IMR-90 (cell line): Measurements from ENCODE around the gene ABCA10. TPM values are rescaled to one million over a fixed set of nuclear protein-coding genes. Genes with fewer than 3 reads are reported as not detected.

Source experiments
- ATAC-seq: fragments of 200-7000 bp; cut with Tn5 transposase; 2 replicates; pipeline ENCODE4 v1.9.1; 2020; ENCODE audit warnings: low read depth, mild to moderate bottlenecking, moderate library complexity
- BruUV-seq: library from RNA; stranded (reverse); fragments of 400-500 nt; replicated peaks from 2 replicates; lab custom pipeline; 2021; lab: Mats Ljungman, UMichigan
- CTCF ChIA-PET: fragments of 300-600 bp; formaldehyde crosslinking; extraction: SDS; loops from one replicate; lab custom pipeline; 2021; ENCODE audit warnings: antibody characterized with exemption; lab: Yijun Ruan, JAX
- POLR2A ChIA-PET: fragments of 300-600 bp; sonication (Branson Sonifier 250); formaldehyde crosslinking; loops from one replicate; lab custom pipeline; 2022; ENCODE audit warnings: antibody characterized with exemption; ENCODE audit not compliant: unreplicated experiment; lab: Charles Lee
- DNase-seq: peaks from one replicate; pipeline ENCODE4 v3.0.0; 2013
- H2AFZ ChIP-seq: replicated peaks from 2 replicates; pipeline ENCODE3; 2013; ENCODE audit warnings: low read length, mild to moderate bottlenecking; ENCODE audit not compliant: poor library complexity
- H2AK5ac ChIP-seq: 2 replicates; pipeline ENCODE4 v1.6.1; 2013; ENCODE audit warnings: low read depth, low read length, inconsistent platforms
- H2AK9ac ChIP-seq: replicated peaks from 2 replicates; pipeline ENCODE3; 2013; ENCODE audit warnings: mild to moderate bottlenecking, low read depth, low read length, moderate library complexity; ENCODE audit not compliant: poor library complexity
- H2BK120ac ChIP-seq: 2 replicates; pipeline ENCODE4 v1.6.1; 2013; ENCODE audit warnings: low read depth, low read length, inconsistent platforms
- H2BK15ac ChIP-seq: 3 replicates; pipeline ENCODE4 v1.6.1; 2013; ENCODE audit warnings: low read depth, low read length, inconsistent platforms
- H2BK20ac ChIP-seq: 2 replicates; pipeline ENCODE4 v1.6.1; 2013; ENCODE audit warnings: low read depth, mild to moderate bottlenecking, inconsistent platforms, low read length, moderate library complexity
- H2BK5ac ChIP-seq: 2 replicates; pipeline ENCODE4 v1.6.1; 2013; ENCODE audit warnings: mild to moderate bottlenecking, low read depth, low read length, inconsistent platforms; ENCODE audit not compliant: poor library complexity, severe bottlenecking
- H3K14ac ChIP-seq: replicated peaks from 2 replicates; pipeline ENCODE4 v1.6.1; 2013; ENCODE audit warnings: low read depth, low read length, inconsistent platforms
- H3K18ac ChIP-seq: 2 replicates; pipeline ENCODE4 v1.6.1; 2013; ENCODE audit warnings: low read depth, low read length, control low read depth
- H3K23ac ChIP-seq: 2 replicates; pipeline ENCODE4 v1.6.1; 2013; ENCODE audit warnings: low read depth, low read length, inconsistent platforms
- H3K27ac ChIP-seq: 2 replicates; pipeline ENCODE4 v1.5.1; 2013; ENCODE audit warnings: mild to moderate bottlenecking, control low read depth, low read length; ENCODE audit not compliant: insufficient read depth
- H3K27me3 ChIP-seq: 2 replicates; pipeline ENCODE4 v1.6.1; 2013; ENCODE audit warnings: low read length; ENCODE audit not compliant: control insufficient read depth, insufficient read depth
- H3K36me3 ChIP-seq: 2 replicates; pipeline ENCODE4 v1.6.1; 2013; ENCODE audit warnings: low read length, mixed read lengths; ENCODE audit not compliant: control insufficient read depth, insufficient read depth
- H3K4ac ChIP-seq: 2 replicates; pipeline ENCODE4 v1.6.1; 2013; ENCODE audit warnings: low read depth, low read length, inconsistent platforms
- H3K4me1 ChIP-seq: 2 replicates; pipeline ENCODE4 v1.6.1; 2013; ENCODE audit warnings: low read length, mixed read lengths; ENCODE audit not compliant: control insufficient read depth, insufficient read depth
- H3K4me2 ChIP-seq: 2 replicates; pipeline ENCODE4 v1.6.1; 2013; ENCODE audit warnings: low read depth, mild to moderate bottlenecking, control low read depth, low read length, moderate library complexity
- H3K4me3 ChIP-seq: 2 replicates; pipeline ENCODE4 v1.5.1; 2013; ENCODE audit warnings: low read depth, mild to moderate bottlenecking, control low read depth, low read length, moderate library complexity; ENCODE audit not compliant: insufficient read depth
- H3K56ac ChIP-seq: 2 replicates; pipeline ENCODE4 v1.6.1; 2013; ENCODE audit warnings: low read length, inconsistent platforms; ENCODE audit not compliant: insufficient read depth; ENCODE audit errors: extremely low read depth
- H3K79me1 ChIP-seq, 2 experiments: 2 replicates each; pipeline ENCODE4 v1.6.1; 2013; ENCODE audit warnings: low read length in 2 of 2, inconsistent platforms in 1 of 2, low read depth in 1 of 2
- H3K9ac ChIP-seq: 2 replicates; pipeline ENCODE4 v1.6.1; 2013; ENCODE audit warnings: low read depth, low read length, control low read depth
- H3K9me1 ChIP-seq: 2 replicates; pipeline ENCODE4 v1.6.1; 2013; ENCODE audit warnings: low read length, inconsistent platforms; ENCODE audit not compliant: insufficient read depth
- H3K9me3 ChIP-seq: 2 replicates; pipeline ENCODE4 v1.6.1; 2013; ENCODE audit warnings: low read length; ENCODE audit not compliant: control insufficient read depth, insufficient read depth
- H4K20me1 ChIP-seq: 2 replicates; pipeline ENCODE4 v1.6.1; 2013; ENCODE audit warnings: low read length, inconsistent platforms; ENCODE audit not compliant: insufficient read depth
- H4K5ac ChIP-seq: 2 replicates; pipeline ENCODE4 v1.6.1; 2013; ENCODE audit warnings: mild to moderate bottlenecking, low read depth, low read length, control low read depth
- H4K8ac ChIP-seq, 2 experiments: 2 replicates each; pipeline ENCODE4 v1.6.1; 2013; ENCODE audit warnings: low read depth in 2 of 2, low read length in 2 of 2, control low read depth in 1 of 2, inconsistent platforms in 1 of 2
- H4K91ac ChIP-seq: 2 replicates; pipeline ENCODE4 v1.6.1; 2013; ENCODE audit warnings: low read depth, low read length, inconsistent platforms; ENCODE audit not compliant: insufficient read depth
- CHD1 ChIP-seq: IDR thresholded peaks from 2 replicates; pipeline ENCODE4 v1.6.1; 2012; ENCODE audit warnings: low read depth, low read length, improper control_type of control experiment
- FOS ChIP-seq: fragments of 150-350 bp; IDR thresholded peaks from 2 replicates; pipeline ENCODE4 v1.6.1; 2016; ENCODE audit warnings: low read depth, low read length
- MAFK ChIP-seq: IDR thresholded peaks from 2 replicates; pipeline ENCODE4 v1.6.1; 2012; ENCODE audit warnings: low read depth, low read length, improper control_type of control experiment
- MAZ ChIP-seq: IDR thresholded peaks from 2 replicates; pipeline ENCODE4 v1.6.1; 2012; ENCODE audit warnings: low read depth, mild to moderate bottlenecking, low read length, improper control_type of control experiment, moderate library complexity, borderline replicate concordance
- MXI1 ChIP-seq: IDR thresholded peaks from 2 replicates; pipeline ENCODE4 v1.6.1; 2012; ENCODE audit warnings: low read depth, mild to moderate bottlenecking, low read length, moderate library complexity, borderline replicate concordance
- NFE2L2 ChIP-seq: fragments of 150-350 bp; IDR thresholded peaks from 2 replicates; pipeline ENCODE4 v1.6.1; 2016; ENCODE audit warnings: low read depth, mild to moderate bottlenecking, low read length
- POLR2A ChIP-seq: IDR thresholded peaks from 2 replicates; pipeline ENCODE4 v1.6.1; 2012; ENCODE audit warnings: mild to moderate bottlenecking, low read depth, low read length
- RAD21 ChIP-seq: IDR thresholded peaks from 2 replicates; pipeline ENCODE4 v1.6.1; 2012; ENCODE audit warnings: low read length, improper control_type of control experiment
- RCOR1 ChIP-seq: IDR thresholded peaks from 2 replicates; pipeline ENCODE4 v1.6.1; 2012; ENCODE audit warnings: mild to moderate bottlenecking, low read length, improper control_type of control experiment; ENCODE audit not compliant: insufficient replicate concordance
- RFX5 ChIP-seq: IDR thresholded peaks from 2 replicates; pipeline ENCODE4 v1.8.0; 2012; ENCODE audit warnings: low read depth, mild to moderate bottlenecking, low read length, moderate library complexity
- SMC3 ChIP-seq: fragments of 150-350 bp; IDR thresholded peaks from 2 replicates; pipeline ENCODE4 v1.6.1; 2016; ENCODE audit warnings: low read depth, mild to moderate bottlenecking, antibody characterized with exemption, low read length, moderate library complexity
- USF2 ChIP-seq: fragments of 150-350 bp; IDR thresholded peaks from 2 replicates; pipeline ENCODE4 v1.6.1; 2017; ENCODE audit warnings: mild to moderate bottlenecking, antibody characterized with exemption, low read length, low read depth
- whole genome bisulfite sequencing, 2 experiments: methylation state at CpG; one replicate each; pipeline versions ENCODE4 v1.1.5 to v1.1.7; 2013; ENCODE audit warnings: missing lambda C conversion rate in 2 of 2; ENCODE audit not compliant: insufficient read length in 1 of 2; ENCODE audit errors: extremely low coverage in 2 of 2; 5-methylcytosine and 5-hydroxymethylcytosine counted together
- dilution Hi-C: fragments of 300-500 bp; cut with HindIII; formaldehyde crosslinking; loops from one replicate; pipeline ENCODE4 v1.14.3; 2018; ENCODE audit warnings: low sequenced_read_pairs; ENCODE audit not compliant: unreplicated experiment
- in situ Hi-C: fragments of 300-500 bp; cut with MboI; formaldehyde crosslinking; loops from 3 replicates; pipeline ENCODE4 v1.14.3; 2019; ENCODE audit warnings: low sequenced_read_pairs, inconsistent platforms, mixed read lengths
- intact Hi-C: fragments of 100-400 bp; cut with micrococcal nuclease; formaldehyde crosslinking; loops from 2 replicates; pipeline ENCODE4 v1.10.0; 2022
- polyA plus RNA-seq, 3 experiments: library from polyadenylated mRNA; depleted of rRNA; stranded (reverse); fragments of >200 nt; gene quantifications; 2 replicates each; pipeline ENCODE4 v1.2.3, GENCODE V29; 2012; ENCODE audit warnings: low replicate concordance in 1 of 3
- total RNA-seq: library from RNA; depleted of rRNA; stranded (reverse); fragments of >200 nt; gene quantifications from 2 replicates; pipeline ENCODE4 v1.2.3, GENCODE V29; 2012
- TF ChIP-seq, protein P1 (sequence below): fragments of 150-350 bp; IDR thresholded peaks from 2 replicates; pipeline ENCODE4 v1.6.1; 2016; ENCODE audit warnings: low read depth, mild to moderate bottlenecking, low read length, moderate library complexity, borderline replicate concordance
- TF ChIP-seq, protein P2 (sequence below): conservative IDR thresholded peaks from 2 replicates; pipeline ENCODE4 v1.5.1; 2012; ENCODE audit warnings: mild to moderate bottlenecking, low read depth, low read length, improper control_type of control experiment

The ABCA10 gene
- total and polyA plus RNA-seq, 2 of the 4 experiments (the other 2 are of a cell fraction), result under 0.01 to 0.03 TPM

DNA sequence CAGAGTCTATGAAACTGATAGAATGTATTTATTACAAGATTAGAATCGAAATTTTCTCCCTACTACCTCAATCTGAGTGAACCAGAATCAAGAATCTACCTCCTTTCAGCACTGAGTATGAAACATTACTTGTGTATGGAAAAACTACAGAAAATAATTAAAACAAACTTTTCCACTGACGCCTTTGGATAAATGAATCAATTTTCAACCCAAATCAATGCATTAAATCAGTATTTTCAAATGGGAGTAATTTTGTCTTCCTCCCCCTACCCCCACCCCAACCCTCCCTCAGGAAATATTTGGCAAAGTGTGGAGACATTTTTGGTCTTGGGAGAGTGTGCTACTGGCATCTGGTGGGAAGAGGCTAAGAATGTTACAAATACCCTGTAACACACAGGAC is 7.8 kb upstream of the ABCA10 start:
- Histone ChIP-seq H4K8ac (no peak overlapping the region), H3K4ac (no peak overlapping the region), H3K23ac (no peak overlapping the region), H2BK20ac (no peak overlapping the region), H3K4me3 (no peak overlapping the region), H3K56ac (no peak overlapping the region), H3K79me1 (no peaks in the 10 kb centered on the region), H3K36me3 (no peaks in the 10 kb centered on the region), H3K27me3 (no peaks in the 10 kb centered on the region), H3K27ac (no peak overlapping the region), H3K9me1 (0 out of 2 replicates have a peak, but pooled peaks cover 3% of the 10 kb centered on the region), H3K18ac (no peak overlapping the region), H2AFZ (no peak overlapping the region), H4K91ac (no peak overlapping the region), H2BK120ac (no peak overlapping the region), H3K9ac (no peak overlapping the region), H2BK5ac (no peak overlapping the region), H4K20me1 (no peaks in the 10 kb centered on the region), H3K4me2 (no peak overlapping the region), H2BK15ac (no peak overlapping the region), H2AK5ac (no peak overlapping the region), H3K4me1 (no peaks in the 10 kb centered on the region), H3K14ac (no peak overlapping the region), H4K5ac (no peak overlapping the region), H3K9me3 (no peaks in the 10 kb centered on the region), H2AK9ac (no peak overlapping the region)
- ChIA-PET CTCF (interaction anchor here (0.8 to 1.1 kb wide), 2 partner anchors 460 to 465 kb away, joined by 5 read pairs; no protein-coding TSS in a partner anchor), POLR2A (no interaction called here)
- dilution Hi-C loops (no loop called here), in situ Hi-C loops (loop anchor here (5.0 kb wide), 1 partner anchor 459 kb away; no protein-coding TSS in a partner anchor), intact Hi-C loops (no loop called here)
- ATAC-seq, result no peak
- TF ChIP-seq SMC3 (no peak), MAFK (no peak), MAZ (no peak), CHD1 (no peak), RAD21 (no peak), USF2 (no peak), NFE2L2 (no peak), RFX5 (no peak), FOS (no peak), POLR2A (no peak), RCOR1 (no peak), MXI1 (no peak)
- TF ChIP-seq, protein P1, sequence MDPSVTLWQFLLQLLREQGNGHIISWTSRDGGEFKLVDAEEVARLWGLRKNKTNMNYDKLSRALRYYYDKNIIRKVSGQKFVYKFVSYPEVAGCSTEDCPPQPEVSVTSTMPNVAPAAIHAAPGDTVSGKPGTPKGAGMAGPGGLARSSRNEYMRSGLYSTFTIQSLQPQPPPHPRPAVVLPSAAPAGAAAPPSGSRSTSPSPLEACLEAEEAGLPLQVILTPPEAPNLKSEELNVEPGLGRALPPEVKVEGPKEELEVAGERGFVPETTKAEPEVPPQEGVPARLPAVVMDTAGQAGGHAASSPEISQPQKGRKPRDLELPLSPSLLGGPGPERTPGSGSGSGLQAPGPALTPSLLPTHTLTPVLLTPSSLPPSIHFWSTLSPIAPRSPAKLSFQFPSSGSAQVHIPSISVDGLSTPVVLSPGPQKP, result no peak
- TF ChIP-seq, protein P2, sequence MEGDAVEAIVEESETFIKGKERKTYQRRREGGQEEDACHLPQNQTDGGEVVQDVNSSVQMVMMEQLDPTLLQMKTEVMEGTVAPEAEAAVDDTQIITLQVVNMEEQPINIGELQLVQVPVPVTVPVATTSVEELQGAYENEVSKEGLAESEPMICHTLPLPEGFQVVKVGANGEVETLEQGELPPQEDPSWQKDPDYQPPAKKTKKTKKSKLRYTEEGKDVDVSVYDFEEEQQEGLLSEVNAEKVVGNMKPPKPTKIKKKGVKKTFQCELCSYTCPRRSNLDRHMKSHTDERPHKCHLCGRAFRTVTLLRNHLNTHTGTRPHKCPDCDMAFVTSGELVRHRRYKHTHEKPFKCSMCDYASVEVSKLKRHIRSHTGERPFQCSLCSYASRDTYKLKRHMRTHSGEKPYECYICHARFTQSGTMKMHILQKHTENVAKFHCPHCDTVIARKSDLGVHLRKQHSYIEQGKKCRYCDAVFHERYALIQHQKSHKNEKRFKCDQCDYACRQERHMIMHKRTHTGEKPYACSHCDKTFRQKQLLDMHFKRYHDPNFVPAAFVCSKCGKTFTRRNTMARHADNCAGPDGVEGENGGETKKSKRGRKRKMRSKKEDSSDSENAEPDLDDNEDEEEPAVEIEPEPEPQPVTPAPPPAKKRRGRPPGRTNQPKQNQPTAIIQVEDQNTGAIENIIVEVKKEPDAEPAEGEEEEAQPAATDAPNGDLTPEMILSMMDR, result no peak
- no TSS peak for BruUV-seq
- WGBS, 2 experiments, result no CpG with 5 or more reads among the region's 2 CpGs
- DNase-seq, result no peak
